HG03159 (cell line): ENCODE data around the gene ZKSCAN5.

ENCODE experiments used
- ATAC-seq: cut with Tn5 transposase; IDR thresholded peaks from one replicate; pipeline ENCODE4 v1.9.1; 2021; ENCODE audit warnings: mild to moderate bottlenecking, moderate library complexity; ENCODE audit not compliant: unreplicated experiment

ZKSCAN5 gene

DNA sequence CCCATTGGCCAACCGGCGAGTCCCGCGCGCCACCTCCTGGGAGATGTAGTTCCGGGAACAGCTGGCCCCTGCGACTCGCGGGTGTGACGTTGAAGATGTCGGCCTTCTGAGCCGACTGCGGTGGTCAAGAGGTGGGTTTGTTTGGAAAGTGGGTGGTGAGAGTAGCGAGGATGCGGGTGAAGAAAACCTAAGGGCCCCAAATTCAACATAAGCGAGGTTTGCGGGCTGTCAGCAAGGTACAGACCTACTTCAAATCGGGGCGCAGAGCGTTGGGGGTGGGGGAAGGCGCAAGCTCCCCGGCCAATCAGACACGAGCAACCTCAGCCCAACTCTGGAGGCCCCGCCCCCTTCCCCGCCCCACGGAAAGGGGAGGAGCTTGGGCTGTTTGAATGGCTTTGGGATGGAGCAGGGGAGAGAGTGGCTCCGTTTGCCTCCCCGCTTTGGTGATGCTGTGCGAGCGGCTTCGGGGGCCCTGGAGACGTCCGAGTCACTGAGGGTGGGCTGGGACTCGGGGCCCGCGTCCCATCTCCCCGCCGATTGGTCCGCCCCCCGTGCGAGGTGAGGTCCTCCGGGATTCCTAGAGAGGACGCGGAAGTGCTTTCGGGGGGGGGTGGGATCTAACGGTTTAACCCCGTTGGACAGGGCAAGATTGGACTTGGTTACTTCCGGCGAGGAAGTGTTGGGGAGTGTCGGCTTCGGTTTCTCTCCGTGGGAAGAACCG, at the start of gene ZKSCAN5:
TSS of gene ZKSCAN5 (plus strand) at position 60 of the 721 bp plus-strand sequence. CDS start 1,383 bp downstream, outside the sequence.
- ATAC-seq = peak; percentile 76

GRCh38 chr7:99455874-99456273, 48.6 kb upstream of the ZKSCAN5 start:
- ATAC-seq = no peak

GRCh38 chr7:99456288-99456687, 48.2 kb upstream of the ZKSCAN5 start:
- no peak for ATAC-seq

DNA sequence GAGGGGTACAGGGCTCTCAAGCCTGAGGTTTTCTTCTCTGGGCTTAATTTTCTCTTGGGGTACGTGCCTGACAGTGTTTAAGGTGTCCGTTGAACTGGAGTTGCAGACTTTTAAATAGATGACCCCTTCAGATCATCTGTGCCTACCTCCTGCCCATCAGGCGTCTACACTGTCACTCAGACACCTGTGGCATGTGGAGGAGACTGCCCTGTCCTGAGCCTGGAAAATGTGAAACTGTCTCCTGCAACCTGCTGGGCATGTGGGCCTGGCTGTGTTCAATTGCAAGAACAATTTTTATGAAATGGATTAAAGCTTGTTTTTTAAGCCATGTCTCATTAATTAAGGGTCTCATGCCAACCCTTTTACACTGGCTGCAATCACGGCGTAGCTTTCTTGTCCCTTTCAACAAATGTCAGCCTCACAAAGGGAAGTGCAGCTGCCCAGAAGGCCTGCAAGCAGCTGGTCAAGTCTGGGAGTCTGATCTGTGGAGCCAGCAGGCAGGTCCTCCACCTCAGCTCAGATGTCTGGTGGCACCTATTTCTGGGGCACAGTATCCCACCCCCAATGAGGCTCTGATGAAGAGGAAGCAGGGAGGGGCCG, 47.3 kb upstream of the ZKSCAN5 start:
- ATAC-seq = no peak

- ATAC-seq = no peak
Observed at GRCh38 chr7:99457650-99458493, 46.6 kb upstream of the ZKSCAN5 start.

GRCh38 chr7:99459087-99459486, 45.4 kb upstream of the ZKSCAN5 start:
- no peak for ATAC-seq

DNA sequence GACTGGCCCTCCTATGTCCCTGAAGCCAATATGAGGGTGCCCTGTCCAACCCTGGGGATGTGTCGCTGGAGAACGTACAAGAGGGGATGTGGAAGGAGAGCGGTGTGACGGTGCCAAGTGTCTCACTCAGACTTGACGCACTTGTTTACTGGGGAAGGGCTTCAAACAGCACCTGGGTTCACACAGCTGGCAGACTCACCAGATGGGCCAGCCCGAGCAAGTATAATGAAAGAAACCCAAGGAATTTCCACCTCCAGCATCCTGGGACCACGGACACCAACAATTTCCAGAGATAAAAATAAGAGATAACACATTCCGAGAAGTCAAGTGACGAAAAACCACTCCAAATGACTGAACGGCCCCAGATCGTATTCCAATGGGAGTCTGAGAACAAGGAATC, 43.8 kb upstream of the ZKSCAN5 start:
- ATAC-seq = no peak

- ATAC-seq = no peak
Observed at GRCh38 chr7:99461221-99461620, 43.2 kb upstream of the ZKSCAN5 start.

- ATAC-seq = no peak
Observed at GRCh38 chr7:99465421-99465768, 39.1 kb upstream of the ZKSCAN5 start.

DNA sequence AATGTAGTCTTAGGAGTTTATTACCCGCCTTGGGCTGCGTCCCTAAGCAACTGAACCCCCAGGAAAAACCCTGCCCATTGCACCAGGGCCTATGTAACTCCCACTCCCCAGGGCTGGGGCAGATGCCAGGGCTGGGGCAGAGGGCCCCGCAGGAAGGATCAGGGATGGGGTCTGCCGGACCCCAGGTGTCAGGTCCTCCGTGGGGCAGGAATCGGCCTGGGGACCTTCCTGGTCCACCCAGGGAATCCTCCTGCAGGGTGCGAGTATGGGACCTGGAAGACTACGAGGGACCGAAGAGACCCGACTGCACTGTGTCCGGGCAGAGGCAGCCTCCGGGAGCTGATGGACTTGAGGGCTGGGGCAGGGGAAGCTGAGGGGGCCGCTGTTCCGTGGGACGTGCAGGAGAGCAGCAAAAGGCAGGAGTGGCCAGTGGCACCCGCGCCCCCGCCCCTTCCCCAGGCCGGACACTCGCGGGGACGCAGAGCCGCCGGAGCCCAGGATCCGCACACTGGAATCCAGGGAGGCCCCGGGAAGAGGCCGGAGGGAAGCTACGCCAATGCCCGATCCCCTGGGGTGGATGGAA, 36.0 kb upstream of the ZKSCAN5 start:
- ATAC-seq = no peak

- no peak for ATAC-seq
Observed at GRCh38 chr7:99469381-99470065, 34.9 kb upstream of the ZKSCAN5 start.

GRCh38 chr7:99472561-99473314, 31.7 kb upstream of the ZKSCAN5 start, which contains the start of gene ZNF789:
Gene ZNF789, plus strand, starts transcription at chr7:99472890. Its CDS starts 3,567 bp downstream, at chr7:99476457.
- peak; percentile 89 for ATAC-seq

- no peak for ATAC-seq
Observed at GRCh38 chr7:99473315-99473596, 31.2 kb upstream of the ZKSCAN5 start.

- ATAC-seq = no peak
Observed at GRCh38 chr7:99476107-99476506, 28.4 kb upstream of the ZKSCAN5 start.

- no peak for ATAC-seq
Observed at GRCh38 chr7:99478464-99479440, 25.7 kb upstream of the ZKSCAN5 start.

- ATAC-seq = no peak
Observed at GRCh38 chr7:99485094-99485493, 19.4 kb upstream of the ZKSCAN5 start.

- no peak for ATAC-seq
Observed at GRCh38 chr7:99489235-99489634, 15.2 kb upstream of the ZKSCAN5 start.

GRCh38 chr7:99490878-99491277, 13.6 kb upstream of the ZKSCAN5 start:
- ATAC-seq = no peak

- no peak for ATAC-seq
Observed at GRCh38 chr7:99493823-99494222, 10.6 kb upstream of the ZKSCAN5 start.
